Forelimb muscle (tissue), 1 donor: ENCODE data around the gene CDH6. TPM values are rescaled to one million over a fixed set of nuclear protein-coding genes. Genes with fewer than 3 reads are reported as not detected.

Source experiments
- DNase-seq: peaks from one replicate; pipeline ENCODE4 v3.0.0-alpha.2; 2013; ENCODE audit warnings: low read depth
- polyA plus RNA-seq: library from polyadenylated mRNA; unstranded; fragments of 120-200 nt; gene quantifications from one replicate; pipeline ENCODE4 v1.2.1, GENCODE V29; 2013; ENCODE audit not compliant: insufficient read length

The CDH6 gene
- 3.0 TPM for polyA plus RNA-seq

DNA sequence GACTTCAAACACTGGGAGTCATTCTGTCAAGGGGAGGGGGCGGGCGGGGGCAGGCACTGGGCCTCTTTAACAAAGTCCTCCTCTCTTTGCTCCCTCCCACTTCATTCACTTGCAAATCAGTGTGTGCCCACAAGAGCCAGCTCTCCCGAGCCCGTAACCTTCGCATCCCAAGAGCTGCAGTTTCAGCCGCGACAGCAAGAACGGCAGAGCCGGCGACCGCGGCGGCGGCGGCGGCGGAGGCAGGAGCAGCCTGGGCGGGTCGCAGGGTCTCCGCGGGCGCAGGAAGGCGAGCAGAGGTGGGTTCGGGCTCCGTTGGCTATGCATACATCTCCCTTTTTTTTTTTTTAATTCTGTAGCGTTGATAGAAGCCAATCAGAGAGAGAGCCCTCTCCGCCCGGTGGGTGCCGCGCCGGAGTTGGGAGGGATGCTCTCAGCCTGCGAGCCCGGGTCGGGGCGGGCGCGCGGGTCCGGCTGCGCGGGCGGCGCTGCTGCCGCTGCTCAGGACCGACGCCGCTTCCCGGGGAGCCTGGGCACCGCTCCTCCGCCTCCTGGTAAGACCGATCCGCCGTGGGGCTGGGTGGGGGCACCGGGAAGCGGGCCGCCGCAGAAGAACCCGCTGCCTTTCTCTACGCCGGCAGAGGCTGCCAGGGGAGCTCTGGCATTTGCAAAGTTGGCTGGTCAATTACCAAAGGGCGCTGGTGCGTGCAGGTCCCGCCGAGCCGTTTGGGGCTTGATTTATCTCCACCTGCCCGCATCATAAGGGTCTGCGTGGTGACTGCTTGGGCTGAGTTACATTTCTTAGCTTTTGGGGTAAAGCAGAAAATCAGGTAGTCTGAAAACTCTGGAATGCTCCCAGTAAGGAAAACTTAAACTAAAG is at the start of gene CDH6:
TSS of gene CDH6 (plus strand) at position 96 of the 877 bp plus-strand sequence. CDS start 73,788 bp downstream, outside the sequence.
- no peak for DNase-seq

DNA sequence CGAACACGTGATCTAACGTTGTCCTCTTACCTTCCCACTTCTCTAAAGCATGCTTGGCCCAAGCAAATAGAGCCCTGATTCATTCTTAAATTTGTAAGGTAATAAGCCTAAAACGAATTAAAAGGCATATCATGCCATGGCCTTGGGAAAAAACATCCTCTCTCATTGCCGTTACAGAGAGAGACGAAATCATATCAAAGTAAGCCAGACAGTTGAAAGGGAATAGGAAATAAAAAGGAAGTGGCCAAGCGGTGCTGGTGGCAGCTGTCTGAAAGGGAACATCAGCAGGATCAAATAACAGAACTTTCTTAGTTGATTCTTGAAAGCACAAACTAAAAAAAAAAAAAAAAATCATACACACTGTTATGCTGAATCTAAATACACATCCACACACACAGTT is 49.1 kb upstream of the CDH6 start:
- no peak for DNase-seq

DNA sequence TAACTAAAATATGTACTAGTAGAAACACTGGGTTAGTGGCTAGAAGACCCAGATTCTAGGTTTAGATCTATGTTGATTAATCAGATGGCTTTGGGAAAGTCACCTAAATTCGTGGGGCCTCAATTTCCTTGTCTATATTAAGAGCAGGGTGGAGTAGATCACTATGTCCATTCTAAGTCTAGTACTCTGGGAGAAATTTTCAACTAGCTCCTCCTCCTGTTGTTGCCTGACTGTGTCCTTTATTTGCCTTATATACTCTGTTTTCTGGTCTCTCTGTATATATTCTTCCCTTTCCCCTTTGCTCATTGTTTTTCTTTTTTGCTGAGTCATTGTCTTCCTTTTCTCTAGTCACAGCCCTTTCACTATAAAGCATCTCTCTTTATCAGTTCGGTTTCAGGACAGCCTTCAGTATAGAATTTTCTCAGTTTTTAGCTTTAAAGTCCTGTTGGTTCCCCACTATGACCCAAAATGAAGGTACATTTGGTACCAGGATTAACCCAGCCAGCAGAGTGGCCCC is 44.5 kb upstream of the CDH6 start:
- DNase-seq, result no peak

DNA sequence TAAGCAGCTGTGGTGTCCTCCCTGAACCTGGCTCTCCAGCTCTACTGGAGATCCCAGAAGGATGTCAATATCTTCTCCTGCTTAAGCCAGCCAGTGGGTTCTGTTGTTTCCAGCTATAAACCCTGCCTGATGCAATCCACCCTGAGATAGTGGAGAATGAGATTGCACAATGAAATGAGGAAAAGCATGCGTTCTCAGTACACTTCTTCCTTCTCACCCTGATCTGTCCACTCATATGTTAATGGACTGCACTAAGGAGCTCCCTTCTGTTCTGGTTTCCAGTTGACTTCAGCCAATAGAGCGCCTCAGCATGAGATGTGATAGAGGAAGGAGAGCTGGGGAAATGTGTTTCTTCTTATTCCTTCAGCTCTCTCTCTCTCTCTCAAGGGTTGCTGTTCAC is 40.0 kb upstream of the CDH6 start:
- DNase-seq, result no peak

DNA sequence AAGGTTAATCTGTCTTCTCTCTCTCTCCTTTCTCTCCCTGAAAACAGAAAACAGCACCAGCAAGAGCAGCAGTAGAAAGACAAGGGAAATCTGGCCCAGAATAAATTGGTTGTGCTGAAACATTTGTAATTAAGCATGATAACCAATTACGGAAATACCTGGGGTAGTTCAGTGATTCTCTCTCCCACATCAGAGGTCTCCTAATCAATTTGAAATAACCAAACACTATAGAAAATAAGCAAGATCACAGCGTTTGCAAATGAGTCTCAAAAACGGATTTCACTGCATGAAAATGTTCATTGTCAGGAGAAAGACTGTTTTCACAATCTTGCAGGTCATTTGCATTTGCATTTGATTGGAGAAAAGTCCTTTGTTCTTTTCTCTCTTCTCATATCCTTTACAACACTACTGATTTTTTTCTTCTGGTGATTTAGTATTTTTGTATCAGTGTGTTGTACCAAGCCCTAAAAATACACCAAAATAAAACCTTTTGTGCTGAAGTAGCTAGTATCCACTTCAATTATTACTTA is 36.8 kb upstream of the CDH6 start:
- DNase-seq, result no peak

DNA sequence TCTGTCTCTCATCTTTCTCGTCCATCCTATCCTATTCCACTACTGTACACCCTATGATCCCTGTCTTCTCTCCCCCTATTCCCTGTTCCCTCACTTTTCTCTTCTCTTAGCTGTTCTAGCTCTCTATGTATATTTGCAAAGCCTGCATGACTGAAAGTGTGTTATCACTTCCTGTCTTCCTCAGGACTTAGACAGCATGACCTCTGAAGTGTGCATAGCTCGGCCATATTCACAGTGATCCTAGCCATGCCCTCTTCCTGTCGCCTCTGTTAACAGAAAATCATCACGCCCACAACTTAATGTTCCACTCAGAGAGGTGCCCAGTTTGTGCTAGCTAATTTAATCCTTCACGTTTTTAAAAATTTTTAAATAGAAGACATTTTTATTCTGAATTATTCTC is 35.8 kb upstream of the CDH6 start:
- no peak for DNase-seq

DNA sequence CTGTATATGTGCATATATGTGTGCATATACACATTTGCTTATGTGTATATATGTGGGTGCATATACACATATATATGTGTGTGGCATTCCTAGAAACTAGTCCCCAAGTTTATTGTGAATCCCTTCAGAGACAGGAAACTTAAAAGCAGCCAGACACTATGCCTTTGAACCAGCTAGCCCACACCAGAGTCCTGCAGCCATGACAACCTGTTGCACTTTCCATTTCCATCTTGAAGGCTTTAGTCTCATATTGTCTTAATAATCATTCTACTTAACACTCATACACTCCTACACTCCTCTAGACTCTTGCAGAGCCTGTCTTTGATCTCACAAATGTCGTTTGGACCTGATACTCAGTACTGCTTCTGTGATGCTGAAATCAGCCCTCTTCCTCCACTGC is 34.8 kb upstream of the CDH6 start:
- DNase-seq, result no peak

DNA sequence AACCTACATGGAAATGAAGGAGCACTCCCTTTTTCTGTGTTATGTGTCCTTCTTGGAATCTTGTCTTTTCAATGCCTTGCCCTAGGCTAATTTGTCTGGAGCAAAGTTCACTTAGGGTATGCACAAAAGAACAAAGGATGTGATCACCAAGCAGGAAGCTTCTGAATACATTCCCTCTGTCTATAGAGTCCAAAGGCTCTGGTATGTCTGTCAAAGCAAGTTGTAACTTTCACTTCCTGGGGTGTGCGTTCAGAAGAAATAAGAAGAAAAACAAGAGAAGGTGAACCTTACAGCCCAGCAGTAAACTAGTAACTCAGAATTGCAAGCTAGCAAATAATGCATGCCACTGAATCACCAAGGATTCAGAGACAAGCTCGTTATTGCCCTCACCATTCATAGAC is 31.7 kb upstream of the CDH6 start:
- no peak for DNase-seq

DNA sequence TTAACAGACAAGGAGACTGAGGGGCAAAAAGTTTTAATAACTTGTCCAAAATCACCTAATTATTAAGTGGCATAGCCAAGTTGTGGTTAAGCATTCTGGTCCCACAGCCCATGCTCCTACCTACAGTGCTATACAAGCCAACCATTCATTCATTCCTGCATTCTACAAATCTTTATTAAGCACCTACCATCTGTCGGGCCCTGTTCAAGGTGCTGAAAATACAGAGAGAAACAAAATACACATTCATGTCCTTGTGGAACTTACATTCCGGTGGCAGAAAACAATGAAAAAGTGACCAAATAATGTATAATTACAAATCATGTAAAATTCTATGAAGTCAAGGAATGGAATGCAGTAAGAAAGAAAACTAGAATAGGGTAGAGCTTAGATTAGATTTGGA is 27.8 kb upstream of the CDH6 start:
- no peak for DNase-seq

DNA sequence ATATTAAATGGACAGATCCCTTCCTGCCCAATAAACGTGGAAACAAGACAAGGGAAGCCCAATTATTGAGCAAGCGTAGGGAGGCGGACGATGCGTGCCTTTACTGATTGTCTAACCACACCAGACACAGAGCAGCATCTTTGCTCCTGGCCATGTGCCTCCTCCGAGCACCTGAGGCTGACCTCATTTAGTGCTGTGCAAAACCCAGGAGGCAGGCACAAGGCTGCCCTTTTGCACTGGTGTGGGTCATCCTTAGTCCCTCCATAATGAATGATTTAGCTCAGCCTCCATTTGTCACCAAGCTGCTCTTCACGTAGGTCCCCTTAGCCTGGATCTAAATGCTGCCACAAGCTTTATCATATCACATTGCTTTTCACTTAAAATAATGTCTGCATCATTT is 24.1 kb upstream of the CDH6 start:
- no peak for DNase-seq

DNA sequence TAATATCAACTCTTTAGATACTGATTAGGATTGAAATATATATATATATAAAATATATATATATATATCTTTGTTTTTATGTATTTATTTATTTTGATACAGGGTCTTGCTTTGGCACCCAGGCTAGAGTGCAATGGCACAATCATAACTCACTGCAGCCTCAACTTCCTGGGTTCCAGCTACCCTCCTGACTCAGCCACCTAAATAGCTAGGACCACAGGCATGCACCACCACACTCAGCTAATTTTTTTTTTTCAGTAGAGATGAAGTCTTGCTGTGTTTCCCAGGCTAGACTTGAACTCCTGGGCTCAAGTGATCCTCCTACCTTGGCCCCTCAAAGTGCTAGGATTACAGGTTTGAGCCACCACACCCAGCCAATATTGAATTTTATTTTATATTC is 20.6 kb upstream of the CDH6 start:
- no peak for DNase-seq

DNA sequence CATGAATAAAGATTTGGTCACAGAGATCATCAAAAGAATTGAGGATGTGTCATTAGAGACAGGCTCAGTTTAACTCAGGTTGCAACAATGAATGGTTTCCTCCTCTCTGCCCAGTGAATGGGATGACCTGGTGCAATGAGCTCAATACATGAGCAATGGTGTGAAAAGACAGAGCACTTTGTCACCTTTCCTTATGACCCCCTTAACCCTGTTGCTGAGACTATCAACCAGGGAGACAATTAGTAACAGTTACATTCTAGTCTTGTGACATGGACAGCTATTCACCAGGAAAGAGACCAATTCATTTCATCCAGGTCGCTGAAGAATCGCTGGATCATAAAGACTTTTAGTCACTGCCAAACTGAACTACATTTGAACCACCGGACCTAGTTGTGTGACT is 19.9 kb upstream of the CDH6 start:
- DNase-seq, result no peak

DNA sequence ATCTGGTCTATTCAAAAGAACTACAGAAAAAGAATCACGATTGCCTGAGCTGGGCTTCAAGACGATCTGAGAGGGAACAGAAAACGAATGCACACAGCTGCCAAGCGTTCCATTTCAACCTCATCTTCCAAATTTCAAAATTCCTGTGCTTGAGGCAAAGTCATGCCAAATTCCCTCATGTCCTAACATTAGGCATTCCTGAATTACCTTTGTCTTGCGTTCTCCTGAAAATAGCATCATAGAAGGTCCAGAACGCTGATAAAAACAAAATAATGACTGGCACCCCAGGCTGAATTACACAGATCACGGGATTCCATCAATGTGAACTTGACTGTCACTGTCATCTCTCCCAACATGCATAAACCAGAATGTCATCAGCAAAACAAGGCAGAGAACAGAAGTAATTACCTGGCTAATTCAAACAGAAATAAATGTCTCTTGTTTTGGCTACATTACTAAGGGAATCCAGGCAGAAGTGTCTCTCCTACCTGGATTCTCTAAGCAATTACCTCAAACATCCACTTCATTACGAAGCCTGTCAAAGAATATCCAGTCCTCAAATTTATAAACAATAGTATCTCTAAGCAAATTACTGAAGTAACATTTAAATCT is 12.0 kb upstream of the CDH6 start:
- no peak for DNase-seq

DNA sequence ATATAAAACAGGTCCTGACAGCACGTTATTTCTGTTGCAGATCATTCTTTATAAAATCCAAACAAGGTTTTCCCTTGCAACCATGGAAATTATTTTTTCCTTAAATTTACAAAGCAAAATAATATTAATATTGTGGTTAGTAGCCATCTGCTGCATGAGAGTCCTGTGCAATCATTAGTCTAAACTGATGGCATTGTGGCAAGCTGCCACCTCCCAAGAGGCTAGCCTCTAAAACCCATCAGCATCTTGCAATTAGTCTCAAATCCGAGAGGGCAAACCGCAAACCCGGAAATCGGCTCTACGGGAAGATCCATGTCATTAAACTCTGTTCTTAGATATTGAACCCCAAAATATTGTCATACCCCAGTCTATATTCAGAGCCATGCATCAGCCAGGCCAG is 11.3 kb upstream of the CDH6 start:
- no peak for DNase-seq

DNA sequence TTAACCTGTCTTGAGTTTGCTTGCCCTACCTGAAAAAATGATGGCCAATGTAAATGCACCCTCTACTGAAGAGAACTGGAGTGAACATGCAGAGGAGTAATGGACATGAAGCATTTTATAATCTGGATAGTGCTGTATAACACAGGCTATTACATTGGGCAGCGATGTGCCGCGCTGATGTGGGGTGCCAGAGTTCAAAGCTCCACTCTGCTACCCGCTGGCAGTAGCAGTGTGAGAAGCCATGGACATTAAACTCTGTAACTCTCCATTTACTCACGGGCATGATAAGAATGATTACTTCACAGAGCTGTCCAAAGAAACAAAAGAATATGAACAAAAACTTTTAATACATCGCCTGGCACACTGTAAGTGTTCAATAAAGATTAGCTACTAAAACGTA is 7.5 kb upstream of the CDH6 start:
- DNase-seq, result no peak

DNA sequence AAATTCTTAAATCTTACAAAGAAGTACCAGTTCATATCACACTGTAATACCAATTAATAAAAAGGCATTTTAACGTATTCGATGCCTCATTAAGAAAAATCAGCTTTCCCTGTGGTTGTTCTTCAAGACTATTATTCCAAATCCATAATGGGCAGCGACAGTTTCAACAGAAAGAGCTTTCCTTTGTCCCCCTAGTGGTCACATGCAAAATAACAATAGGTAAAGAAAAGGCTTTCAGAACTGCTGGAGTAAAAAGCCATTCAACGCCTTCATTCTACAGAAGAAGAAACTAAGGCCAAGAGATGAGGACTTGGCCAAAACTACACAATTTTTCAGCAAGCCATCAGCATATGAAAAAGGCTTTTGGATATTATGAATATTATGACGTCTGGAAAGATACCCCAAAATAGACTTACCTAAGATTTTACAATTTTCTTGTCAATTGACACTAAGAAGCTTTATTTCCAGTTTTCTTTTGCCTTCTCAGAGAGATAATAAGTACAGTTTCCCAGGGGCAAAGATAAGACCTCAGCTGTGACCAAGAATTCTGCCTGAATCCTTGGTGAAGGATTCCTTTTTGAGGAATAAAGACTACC is 6.7 kb upstream of the CDH6 start:
- no peak for DNase-seq

DNA sequence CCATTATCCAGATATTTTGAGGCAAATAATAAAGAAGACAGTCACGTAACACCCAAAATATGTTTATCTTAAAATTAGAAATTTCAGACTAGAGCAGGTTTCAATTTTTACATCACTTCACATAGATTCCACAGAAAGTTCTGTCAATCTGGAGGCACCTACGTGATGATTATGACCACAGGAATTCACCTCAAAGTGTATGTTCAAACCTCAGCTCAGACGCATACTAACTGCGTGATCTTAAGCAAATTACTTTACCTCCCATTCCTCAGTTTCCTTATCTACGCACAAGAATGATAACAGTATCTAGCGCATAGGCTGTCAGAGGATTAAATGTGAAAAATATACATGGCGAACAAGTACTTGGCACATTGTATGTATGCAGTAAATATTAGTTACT is 5.9 kb upstream of the CDH6 start:
- no peak for DNase-seq

DNA sequence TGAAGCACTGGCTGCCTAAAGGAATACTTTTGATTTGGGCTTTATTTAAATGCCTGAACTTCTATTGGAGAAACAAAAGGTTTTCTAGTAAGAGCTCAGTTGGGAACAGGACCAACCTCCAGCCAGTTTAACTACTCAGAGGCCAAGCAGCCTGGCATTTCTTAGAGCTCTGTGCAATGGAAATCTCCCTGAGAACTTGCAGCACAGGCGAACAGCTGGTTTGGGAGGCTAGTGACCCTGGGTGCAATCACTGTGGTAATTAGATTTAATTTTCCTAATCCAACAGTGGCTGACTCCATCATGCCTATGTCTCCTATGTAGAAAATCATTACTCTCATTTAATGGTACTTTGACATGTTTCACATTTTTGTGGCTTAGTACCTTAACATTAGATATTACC is 1.0 kb upstream of the CDH6 start:
- no peak for DNase-seq

DNA sequence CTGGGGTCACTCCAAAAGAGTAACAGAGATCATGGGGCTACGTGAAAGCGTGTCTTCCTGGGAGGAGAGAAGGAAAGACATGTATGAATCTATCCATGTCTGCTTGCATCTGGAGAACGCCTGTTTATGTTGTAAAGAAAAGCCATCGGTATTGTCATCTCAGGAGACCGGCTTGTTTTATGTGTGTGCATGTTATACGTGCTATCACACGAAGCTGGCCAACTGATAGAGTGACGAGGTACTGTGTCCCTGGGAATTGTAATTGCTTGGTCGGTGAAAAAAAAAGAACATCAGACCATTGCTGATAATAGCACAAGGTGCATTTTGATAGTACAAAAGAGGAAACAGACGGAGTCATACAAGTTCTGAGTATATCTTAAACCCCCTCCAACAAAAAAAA is 370 bp upstream of the CDH6 start:
- no peak for DNase-seq

DNA sequence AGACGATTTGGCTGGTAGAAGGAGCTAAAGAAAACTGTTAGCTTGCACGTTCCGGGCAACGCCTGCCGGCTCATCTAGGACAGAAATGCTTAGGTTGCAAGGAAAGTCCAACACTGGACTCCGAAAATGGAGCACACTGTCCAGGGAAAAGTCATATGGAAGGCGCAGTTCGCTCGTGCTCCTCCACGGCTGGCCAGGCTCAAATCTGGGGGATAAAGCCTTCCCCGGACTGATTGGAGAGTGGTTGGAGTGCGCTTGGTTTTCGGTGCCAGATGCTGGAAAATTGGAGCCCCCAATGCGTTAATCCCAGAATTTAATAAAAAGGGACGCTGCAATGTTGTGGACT is 955 bp downstream of the CDH6 start:
- DNase-seq, result no peak

DNA sequence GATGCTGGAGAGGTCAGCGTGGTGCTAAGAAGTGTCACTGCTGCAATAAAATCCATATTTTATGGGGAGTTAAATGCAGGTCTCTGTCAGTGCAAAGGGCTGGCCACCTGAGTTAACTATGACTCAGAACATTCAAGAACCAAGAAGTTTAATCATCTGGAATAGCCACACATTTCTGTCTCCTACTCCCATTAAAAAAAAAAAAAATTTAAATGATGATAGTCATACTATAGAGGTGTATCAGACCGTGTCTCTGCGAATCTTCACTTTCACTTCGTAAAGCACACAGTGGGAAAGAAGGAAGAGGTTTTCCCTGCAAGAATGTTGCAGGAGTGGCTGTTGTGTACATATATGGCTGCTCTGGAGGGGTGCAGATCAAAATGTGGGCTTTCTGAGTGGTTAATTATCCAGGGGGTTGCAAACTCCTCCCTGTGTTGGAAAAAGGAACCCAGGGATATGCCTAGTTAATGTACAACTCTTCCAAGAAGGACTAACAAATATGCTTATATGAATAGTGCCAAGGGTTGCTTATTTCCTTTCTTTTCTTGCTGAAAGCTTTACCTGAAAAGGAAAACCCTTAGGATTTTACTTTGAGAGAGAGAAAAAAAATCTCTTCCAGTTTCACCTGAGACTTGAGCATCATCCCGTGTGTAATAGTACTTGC is 1.5 kb downstream of the CDH6 start:
- no peak for DNase-seq

DNA sequence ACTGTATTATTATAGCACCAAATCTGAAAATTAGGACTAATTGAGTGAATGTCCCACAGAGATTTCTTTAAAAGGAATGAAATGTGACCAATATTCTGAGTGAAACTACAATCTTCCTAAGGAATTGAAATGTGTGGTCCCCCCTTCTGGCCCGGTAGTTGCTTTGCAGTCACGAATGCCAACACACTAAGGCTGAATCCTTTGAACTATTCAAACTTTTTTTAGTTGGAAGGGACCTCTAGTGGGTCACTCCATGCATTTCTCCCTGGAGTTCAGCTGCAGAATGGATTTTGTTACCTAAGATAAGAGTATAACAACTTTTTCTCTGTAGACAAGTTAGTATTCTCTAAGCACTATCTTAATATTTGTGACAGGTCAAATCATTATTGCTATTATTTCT is 2.8 kb downstream of the CDH6 start:
- no peak for DNase-seq
